GM08714 (cell line): ENCODE data around the gene IKZF2.

Source experiments
- H3K4me3 ChIP-seq: fragments of 200-500 bp; sonication (Bioruptor generic); 2 replicates; pipeline ENCODE4 v1.5.1; 2014; ENCODE audit warnings: mild to moderate bottlenecking, low read length, inconsistent platforms
- ZNF274 ChIP-seq: IDR thresholded peaks from 2 replicates; pipeline ENCODE4 v1.6.1; 2012; ENCODE audit warnings: mild to moderate bottlenecking, low read depth, low read length

Gene IKZF2

DNA sequence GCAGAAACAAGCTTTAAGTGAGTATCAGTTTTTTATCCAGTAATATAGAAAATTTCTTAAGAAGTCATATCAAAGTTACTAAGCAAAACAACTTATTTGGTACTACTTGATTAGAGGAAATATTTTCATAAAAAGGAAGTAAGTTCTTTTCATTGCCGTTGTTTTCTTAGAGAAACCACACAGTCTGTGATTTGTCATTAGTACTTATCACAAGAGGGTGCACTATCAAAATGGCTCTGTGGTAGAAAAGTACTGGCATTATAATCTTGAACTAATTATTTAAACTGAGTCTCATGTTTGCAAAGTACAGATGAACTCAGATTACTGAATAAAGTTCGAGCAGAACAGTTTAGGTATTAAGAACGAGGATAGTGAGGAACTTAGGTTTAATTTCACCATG, 93.4 kb downstream of the IKZF2 start:
- TF ChIP-seq ZNF274 = no peak
- H3K4me3 ChIP-seq = no peak overlapping the region

DNA sequence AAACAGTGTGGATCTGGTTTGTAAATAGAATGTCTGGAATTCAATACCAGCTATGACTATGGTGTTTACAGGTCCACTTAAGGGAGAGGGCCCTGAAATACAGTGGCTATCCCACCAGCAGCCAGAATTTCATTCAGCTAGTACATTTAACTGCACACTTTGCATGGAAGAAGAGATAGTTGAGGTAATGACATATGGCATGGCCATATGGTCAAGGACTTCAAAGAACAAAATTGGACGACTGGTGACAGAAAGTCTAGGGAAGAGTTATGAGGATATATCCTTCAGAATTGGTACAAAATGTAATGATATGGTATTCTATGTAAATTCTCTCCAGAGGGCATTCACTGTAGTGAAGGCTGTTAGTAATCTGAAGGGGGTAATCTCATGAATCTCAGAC, 105.0 kb downstream of the IKZF2 start:
- TF ChIP-seq ZNF274 = no peak
- no peak overlapping the region for H3K4me3 ChIP-seq

DNA sequence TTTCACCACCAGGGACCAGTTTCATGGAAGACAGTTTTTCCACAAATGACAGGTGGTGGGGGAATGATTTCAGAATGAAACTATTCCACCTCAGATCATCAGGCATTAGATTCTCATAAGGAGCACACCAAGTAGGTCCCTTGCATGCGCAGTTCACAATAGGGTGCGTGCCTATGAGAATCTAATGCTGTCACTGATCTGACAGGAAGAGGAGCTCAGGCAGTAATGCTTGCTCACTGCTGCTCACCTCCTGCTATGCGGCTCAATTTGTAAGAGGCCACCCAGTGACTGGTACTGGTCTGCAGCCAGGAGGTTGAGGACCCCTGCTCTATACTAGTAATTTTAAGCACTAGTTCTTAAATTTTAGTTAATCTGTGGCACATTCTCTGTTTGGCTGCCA, 107.8 kb downstream of the IKZF2 start:
- no peak for TF ChIP-seq ZNF274
- H3K4me3 ChIP-seq = no peak overlapping the region

DNA sequence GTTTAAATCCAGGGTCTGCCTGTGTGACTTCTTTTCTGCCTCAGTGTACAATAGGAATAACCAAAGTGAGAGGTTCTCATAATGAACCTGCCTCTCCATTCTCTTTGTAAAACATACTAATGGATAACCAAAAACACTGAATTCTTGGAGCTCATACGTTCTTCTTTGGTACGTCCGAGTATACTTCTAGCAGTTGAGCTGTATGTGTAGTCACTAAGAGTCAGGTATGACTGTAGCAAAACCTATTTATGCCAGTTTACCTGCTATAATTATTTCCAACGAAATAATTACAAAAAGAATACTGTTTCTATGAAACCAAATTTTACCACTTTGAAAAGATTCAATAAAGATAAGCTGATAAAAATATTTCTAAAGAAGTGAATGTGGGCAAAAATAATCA, 109.2 kb downstream of the IKZF2 start:
- TF ChIP-seq ZNF274 = no peak
- H3K4me3 ChIP-seq = no peak overlapping the region

DNA sequence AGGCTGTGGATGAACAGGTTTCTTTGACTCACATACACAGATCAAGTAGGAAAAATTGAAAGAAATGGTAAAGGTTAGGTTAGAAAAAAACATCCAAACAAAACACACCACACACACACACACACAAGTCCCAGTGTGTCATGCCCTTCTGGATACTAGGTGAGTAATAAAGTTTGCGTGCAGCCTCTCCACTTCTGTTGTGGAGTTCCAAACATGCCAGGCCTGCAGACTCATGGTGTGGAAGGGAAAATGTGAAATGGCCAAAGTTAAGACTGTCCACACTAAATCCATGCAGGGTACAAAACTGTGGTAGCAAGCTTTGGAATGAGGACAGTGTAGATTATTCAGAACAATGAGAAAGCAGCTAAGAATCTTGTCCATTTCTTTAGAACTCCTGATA, 114.6 kb downstream of the IKZF2 start:
- TF ChIP-seq ZNF274 = no peak
- no peak overlapping the region for H3K4me3 ChIP-seq

DNA sequence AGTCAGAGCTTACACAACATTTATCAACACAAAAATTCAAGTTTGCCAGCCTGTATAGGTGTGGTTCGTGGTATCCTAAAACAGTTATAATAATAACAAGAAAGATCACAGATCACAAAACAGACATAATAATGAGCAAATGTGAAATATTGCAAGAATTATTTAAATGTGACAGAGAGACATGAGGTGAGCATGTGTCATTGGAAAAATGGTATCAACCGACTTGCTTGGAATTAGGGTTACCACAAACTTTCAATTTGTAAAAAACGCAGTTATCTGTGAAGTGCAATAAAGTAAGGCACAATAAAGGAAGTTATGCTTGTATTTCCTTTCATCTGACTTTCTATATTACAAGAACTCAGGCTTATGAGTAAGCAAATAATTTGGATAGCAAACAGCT, 116.8 kb downstream of the IKZF2 start:
- TF ChIP-seq ZNF274 = no peak
- H3K4me3 ChIP-seq = no peak overlapping the region

DNA sequence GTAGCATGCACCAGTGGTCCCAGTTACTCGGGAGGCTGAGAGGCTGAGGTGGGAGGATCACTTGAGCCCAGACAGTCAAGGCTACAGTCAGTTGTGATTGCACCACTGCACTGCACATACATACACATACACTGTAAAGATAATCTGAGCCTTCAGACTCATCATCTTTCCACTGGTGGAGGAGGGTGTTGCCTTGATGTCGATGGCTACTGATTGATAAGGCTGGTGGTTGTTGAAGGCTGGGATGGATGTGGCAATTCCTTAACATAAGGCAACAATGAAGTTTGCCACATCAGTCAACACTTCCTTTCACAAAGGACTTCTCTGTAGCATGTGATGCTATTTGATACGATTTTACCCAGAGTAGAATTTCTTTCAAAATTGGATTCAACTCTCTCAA, 118.8 kb downstream of the IKZF2 start:
- TF ChIP-seq ZNF274 = no peak
- H3K4me3 ChIP-seq = no peak overlapping the region

DNA sequence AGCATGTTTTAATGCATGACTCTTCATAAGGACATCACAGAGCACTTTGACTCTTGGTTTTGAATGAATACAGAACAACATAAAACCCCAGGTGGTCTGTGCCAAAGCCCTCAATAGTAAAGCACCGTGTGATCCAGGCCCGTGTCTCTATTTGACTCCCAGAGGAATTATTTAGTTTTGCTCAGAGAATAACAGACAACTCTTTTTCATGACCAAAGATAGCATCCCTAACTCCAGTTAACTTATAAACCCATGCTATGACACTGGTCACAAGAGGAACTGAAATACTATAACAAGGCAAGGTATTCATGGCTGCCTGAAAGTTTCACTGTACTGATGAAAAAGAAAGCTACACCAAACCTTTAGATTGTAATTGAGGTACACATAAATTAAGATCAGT, 128.4 kb downstream of the IKZF2 start:
- no peak for TF ChIP-seq ZNF274
- no peak overlapping the region; the same call in 1 of the 2 replicates for H3K4me3 ChIP-seq

DNA sequence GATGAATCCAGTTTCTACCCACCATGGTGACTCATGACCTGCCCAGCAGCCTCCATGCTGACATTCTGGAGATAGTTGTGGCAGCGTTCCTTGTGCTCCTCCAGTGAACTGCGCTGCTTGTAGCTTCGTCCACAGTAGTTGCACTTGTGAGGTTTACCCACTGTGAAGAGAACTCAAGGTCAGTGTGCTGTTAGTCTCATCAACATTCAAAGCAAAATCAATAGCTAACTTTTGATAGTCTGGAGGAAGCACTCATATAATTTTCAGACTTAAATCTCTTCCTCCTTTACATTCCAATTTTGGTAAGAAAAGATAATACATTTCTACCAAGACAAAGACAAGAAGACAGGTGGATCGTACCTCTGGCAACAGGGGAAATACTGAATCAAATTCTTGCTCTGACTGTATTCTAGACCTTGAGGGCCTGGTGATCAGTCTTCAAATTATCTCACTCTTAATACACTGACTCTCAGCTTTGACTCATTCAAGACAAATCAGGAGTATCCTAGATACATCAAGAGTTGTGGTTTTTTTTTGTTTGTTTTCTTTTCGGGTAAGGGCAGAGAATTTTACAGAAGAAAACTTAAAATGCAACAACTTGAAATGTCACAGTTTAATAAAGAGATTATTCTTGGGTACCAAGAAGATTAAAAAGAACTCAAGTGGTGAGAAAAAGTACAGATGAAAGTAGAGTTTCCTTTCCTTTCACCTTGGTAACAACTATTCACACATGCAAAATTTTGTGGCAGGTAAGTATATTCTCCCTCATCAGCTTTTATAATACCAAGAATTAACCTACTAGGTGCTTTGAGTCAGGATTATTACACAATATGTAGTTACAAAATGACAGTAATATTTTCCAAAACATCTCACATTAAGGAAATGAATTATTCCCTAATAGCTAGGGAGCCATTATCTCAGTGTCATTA, 129.2 kb downstream of the IKZF2 start:
- no peak for TF ChIP-seq ZNF274
- H3K4me3 ChIP-seq = peak overlapping the region; percentile 100

DNA sequence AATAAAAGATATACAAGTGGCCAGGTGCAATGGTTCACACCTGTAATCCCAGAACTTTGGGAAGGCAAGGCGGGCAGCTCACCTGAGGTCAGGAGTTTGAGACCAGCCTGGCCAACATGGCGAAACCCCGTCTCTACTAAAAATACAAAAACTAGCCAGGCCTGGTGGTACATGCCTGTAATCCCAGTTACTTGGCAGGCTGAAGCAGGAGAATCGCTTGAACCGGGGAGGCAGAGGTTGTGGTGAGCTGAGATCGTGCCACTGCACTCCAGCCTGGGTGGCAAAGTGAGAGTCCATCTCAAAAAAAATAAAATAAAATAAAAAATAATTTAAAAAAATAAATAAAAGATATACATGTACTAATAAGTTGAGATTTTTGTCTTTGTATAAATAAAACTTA, 130.5 kb downstream of the IKZF2 start:
- peak overlapping the region; percentile 100 for H3K4me3 ChIP-seq

DNA sequence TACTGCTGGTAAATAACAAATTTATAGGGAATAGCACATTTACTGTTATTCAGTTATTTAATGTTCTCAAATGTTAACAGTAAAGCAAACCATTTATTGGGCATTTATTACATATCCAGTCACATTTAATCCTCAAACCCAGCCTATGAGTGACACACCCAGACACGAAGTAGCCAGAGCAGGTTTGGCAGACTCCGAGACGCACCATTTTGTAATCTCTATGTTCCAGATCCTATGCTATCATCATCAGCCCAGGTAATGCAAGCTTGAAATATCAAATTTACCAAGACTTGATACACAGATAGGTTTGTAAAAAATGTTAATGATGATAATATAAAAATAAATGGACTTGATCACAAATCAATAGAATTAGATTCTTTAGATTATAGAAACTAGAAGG, 131.1 kb downstream of the IKZF2 start:
- TF ChIP-seq ZNF274 = no peak
- H3K4me3 ChIP-seq = peak overlapping the region; percentile 100

DNA sequence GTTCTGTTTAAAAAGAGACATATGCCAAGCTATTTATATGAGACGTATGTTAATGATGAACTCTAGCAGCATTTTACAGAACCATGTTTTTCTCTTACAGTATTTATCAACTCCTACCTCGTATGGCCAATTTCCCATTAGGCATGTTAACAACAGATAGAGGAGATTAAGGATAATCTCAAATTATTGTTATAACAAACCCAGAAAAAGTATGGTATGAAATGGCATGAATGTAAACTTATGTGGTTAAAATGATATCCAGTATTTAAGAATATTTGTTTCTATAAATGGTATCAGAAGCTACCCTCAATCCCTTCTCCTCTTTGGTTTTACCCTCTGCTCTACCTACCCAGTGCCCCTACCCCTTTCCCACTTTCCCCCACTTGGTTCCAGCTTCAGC, 132.0 kb downstream of the IKZF2 start:
- H3K4me3 ChIP-seq = peak overlapping the region; percentile 100
- no peak for TF ChIP-seq ZNF274

DNA sequence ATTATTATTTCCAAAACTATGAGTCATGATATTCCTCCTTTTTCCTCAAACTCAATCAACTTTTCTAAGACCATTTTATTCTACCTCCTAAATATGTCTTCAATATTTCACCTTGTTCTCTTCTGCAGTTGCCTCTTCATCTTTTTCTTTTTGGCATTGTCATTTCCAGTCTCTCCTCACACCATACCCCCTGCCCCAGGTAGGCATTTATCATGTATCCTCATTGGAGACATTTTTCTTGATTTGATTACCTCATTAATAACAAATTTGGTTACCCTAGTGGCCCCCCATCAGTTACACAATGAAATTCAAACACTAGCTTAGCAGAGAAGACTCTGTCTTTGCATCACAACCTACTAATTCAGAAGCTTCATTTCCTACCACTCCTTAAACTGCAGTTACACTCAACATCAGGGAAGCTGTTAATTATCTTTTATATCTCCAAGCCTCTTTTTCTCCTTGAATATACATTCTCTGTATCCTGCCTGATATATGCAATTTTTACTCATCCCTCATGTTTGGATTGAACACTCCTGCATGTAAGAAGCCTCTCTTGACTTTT, 133.0 kb downstream of the IKZF2 start:
- no peak for TF ChIP-seq ZNF274
- peak overlapping the region; percentile 100; the same call in 1 of the 2 replicates for H3K4me3 ChIP-seq

DNA sequence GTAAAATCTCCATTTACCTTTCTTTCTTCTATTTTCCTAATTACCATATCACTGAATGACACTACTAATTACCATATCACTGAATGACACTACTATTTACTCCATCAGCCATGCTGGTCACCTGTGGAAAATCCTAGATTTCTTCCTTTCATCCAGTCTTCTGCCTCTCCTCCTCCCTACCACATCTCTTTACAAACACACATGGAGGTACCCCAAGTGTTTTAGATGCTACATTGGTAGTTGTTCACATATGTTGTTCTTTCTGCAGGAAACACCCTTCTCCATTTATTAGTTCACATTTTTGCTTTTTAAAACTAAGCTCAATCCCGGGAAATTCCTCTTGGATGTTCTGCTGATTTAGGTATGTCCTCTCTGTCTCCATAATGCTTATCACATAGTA, 134.0 kb downstream of the IKZF2 start:
- TF ChIP-seq ZNF274 = no peak
- peak overlapping the region; percentile 100; the same call in 1 of the 2 replicates for H3K4me3 ChIP-seq

DNA sequence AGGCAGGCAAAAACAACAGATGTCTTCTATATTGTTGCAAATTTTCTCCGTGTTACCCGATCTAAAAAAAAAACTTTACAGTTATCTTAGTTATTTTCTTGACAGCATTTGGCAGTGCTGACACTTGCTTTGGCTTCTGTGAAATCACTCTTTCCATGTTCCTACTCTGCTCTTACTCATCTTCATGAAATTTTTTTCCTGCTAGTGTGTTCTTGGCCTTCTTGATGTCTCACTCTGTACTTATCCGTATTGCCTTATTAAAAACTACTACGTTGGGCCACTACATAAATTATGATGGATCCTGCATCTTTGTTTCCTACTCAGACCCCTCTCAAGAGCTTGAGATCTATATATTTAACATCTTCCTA, 134.4 kb downstream of the IKZF2 start:
- H3K4me3 ChIP-seq = peak overlapping the region; percentile 100
- TF ChIP-seq ZNF274 = no peak
